ENCODE data around the gene ZNF230. TPM values are rescaled to one million over a fixed set of nuclear protein-coding genes. Genes with fewer than 3 reads are reported as not detected.

ZNF230 gene
- total RNA-seq, 1 donor from 2014 or later, result 7.2 TPM

- intact Hi-C loops (cut with DNase I), result no loop called here
Measured at GRCh38 chr19:44026622-44027021, 23.9 kb downstream of the ZNF230 start.

GRCh38 chr19:44032001-44032610 is 29.3 kb downstream of the ZNF230 start:
- no peak for ATAC-seq
- intact Hi-C loops (cut with DNase I), result no loop called here
- no peak for DNase-seq (ENCODE audit: low spot score)

More at GRCh38 chr19:44026622-44027021, 23.9 kb downstream of the ZNF230 start:
- DNase-seq (ENCODE audit: low spot score), result no peak
- no peak for ATAC-seq

- DNase-seq (ENCODE audit: low spot score) (no peak), ATAC-seq (no peak)
- intact Hi-C loops (cut with DNase I), result no loop called here
Measured at GRCh38 chr19:44042147-44042546, 39.4 kb downstream of the ZNF230 start.

GRCh38 chr19:44050740-44051649 is 48.2 kb downstream of the ZNF230 start:
- ATAC-seq, result peak; percentile 29
- intact Hi-C loops (cut with DNase I), result no loop called here
- no peak for DNase-seq (ENCODE audit: low spot score)

- ATAC-seq (peak; percentile 100), DNase-seq (ENCODE audit: low spot score) (peak; percentile 96)
- intact Hi-C loops (cut with DNase I), result no loop called here
Measured at GRCh38 chr19:44051650-44052402, 49.1 kb downstream of the ZNF230 start, which contains the start of gene ZNF223. Gene ZNF223 (plus strand): TSS chr19:44052036. CDS start chr19:44055177, 3,141 bp downstream.

- intact Hi-C loops (cut with DNase I), result no loop called here
- no peak for ATAC-seq
Measured at GRCh38 chr19:44055870-44056269, 53.1 kb downstream of the ZNF230 start.

GRCh38 chr19:44059229-44059628 is 56.5 kb downstream of the ZNF230 start:
- intact Hi-C loops (cut with DNase I), result no loop called here
- DNase-seq (ENCODE audit: low spot score), result no peak
- no peak for ATAC-seq

More at GRCh38 chr19:44055870-44056269, 53.1 kb downstream of the ZNF230 start:
- no peak for DNase-seq (ENCODE audit: low spot score)

GRCh38 chr19:44061038-44061437 is 58.3 kb downstream of the ZNF230 start:
- ATAC-seq, result no peak
- DNase-seq (ENCODE audit: low spot score), result no peak
- intact Hi-C loops (cut with DNase I), result no loop called here

Other genes starting within 250 kb of the ZNF230 start
- gene SMG9, start 248.0 kb upstream of the ZNF230 start, total RNA-seq, result 41.1 TPM
- gene KCNN4, start 222.0 kb upstream of the ZNF230 start, total RNA-seq, result 3.0 TPM
- 1.4 TPM for gene LYPD5, start 200.5 kb upstream of the ZNF230 start, total RNA-seq
- gene ZNF283, start 175.6 kb upstream of the ZNF230 start, total RNA-seq, result 17.4 TPM
- 5.9 TPM for gene ZNF404, start 119.0 kb upstream of the ZNF230 start, total RNA-seq
- 16.3 TPM for gene ZNF45, start 67.7 kb upstream of the ZNF230 start, total RNA-seq
- 12.2 TPM for gene ZNF221, start 51.7 kb upstream of the ZNF230 start, total RNA-seq
- gene ZNF155, start 18.8 kb upstream of the ZNF230 start, total RNA-seq, result 9.4 TPM
- gene ZNF222, start 22.4 kb downstream of the ZNF230 start, total RNA-seq, result 3.1 TPM
- gene ZNF223, start 49.1 kb downstream of the ZNF230 start, total RNA-seq, result 6.0 TPM
- gene ZNF284, start 69.2 kb downstream of the ZNF230 start, total RNA-seq, result 3.2 TPM
- gene ZNF224, start 91.4 kb downstream of the ZNF230 start, total RNA-seq, result 37.6 TPM
- gene ZNF225, start 110.4 kb downstream of the ZNF230 start, total RNA-seq, result 7.0 TPM
- gene ZNF234, start 138.6 kb downstream of the ZNF230 start, total RNA-seq, result 16.6 TPM
- 29.8 TPM for gene ZNF226, start 162.1 kb downstream of the ZNF230 start, total RNA-seq
- gene ZNF227, start 209.6 kb downstream of the ZNF230 start, total RNA-seq, result 30.6 TPM

Measured in sciatic nerve (tissue), 2 donors.